Activated CD8-positive, alpha-beta T cell treated with anti-CD3 and anti-CD28 coated beads, Interleukin-2, amount 10 ng/mL, durations not matched to agents 7 days and 5 days (primary cell): ENCODE data around the gene SEPTIN1. TPM values are rescaled to one million over a fixed set of nuclear protein-coding genes. Genes with fewer than 3 reads are reported as not detected.
"Not testable (repeated sequence)": the region's sequence is repeated elsewhere in the genome, so short reads cannot be mapped to it uniquely, and the experiment has no call there.

Source experiments
- ATAC-seq: fragments of 150-1000 bp; cut with Tn5 transposase; one replicate; pipeline ENCODE4 v1.10.0; 2021; ENCODE audit warnings: moderate library complexity
- CTCF ChIA-PET: fragments of 350-600 bp; sonication (Branson Sonifier 250); formaldehyde crosslinking; loops from one replicate; lab custom pipeline; 2021; ENCODE audit warnings: antibody characterized with exemption; lab: Charles Lee
- POLR2A ChIA-PET: fragments of 350-600 bp; sonication (Branson Sonifier 250); formaldehyde crosslinking; loops from one replicate; lab custom pipeline; 2021; ENCODE audit warnings: antibody characterized with exemption; lab: Charles Lee
- DNase-seq: peaks from one replicate; pipeline ENCODE4 v3.0.0-alpha.2; 2020
- H3K27ac Mint-ChIP-seq: one replicate; pipeline ENCODE4 v1.8.0; 2021; ENCODE audit warnings: mild to moderate bottlenecking, mixed read lengths
- H3K27me3 Mint-ChIP-seq: one replicate; pipeline ENCODE4 v1.8.0; 2021; ENCODE audit warnings: low read depth, mixed read lengths
- H3K36me3 Mint-ChIP-seq: one replicate; pipeline ENCODE4 v1.8.0; 2021; ENCODE audit warnings: low read depth, mixed read lengths
- H3K4me1 Mint-ChIP-seq: one replicate; pipeline ENCODE4 v1.8.0; 2021; ENCODE audit warnings: low read depth, mixed read lengths
- H3K4me3 Mint-ChIP-seq: one replicate; pipeline ENCODE4 v1.8.0; 2021; ENCODE audit warnings: mild to moderate bottlenecking, mixed read lengths
- H3K9me3 Mint-ChIP-seq: one replicate; pipeline ENCODE4 v1.8.0; 2022; ENCODE audit warnings: mixed read lengths; ENCODE audit not compliant: insufficient read depth
- total RNA-seq, 2 experiments: library from RNA; stranded (reverse); gene quantifications; one replicate each; pipeline ENCODE4 v1.2.3, GENCODE V29; 2021

Gene SEPTIN1
- total RNA-seq, 2 experiments from 2014 or later: 321 to 342 TPM

DNA sequence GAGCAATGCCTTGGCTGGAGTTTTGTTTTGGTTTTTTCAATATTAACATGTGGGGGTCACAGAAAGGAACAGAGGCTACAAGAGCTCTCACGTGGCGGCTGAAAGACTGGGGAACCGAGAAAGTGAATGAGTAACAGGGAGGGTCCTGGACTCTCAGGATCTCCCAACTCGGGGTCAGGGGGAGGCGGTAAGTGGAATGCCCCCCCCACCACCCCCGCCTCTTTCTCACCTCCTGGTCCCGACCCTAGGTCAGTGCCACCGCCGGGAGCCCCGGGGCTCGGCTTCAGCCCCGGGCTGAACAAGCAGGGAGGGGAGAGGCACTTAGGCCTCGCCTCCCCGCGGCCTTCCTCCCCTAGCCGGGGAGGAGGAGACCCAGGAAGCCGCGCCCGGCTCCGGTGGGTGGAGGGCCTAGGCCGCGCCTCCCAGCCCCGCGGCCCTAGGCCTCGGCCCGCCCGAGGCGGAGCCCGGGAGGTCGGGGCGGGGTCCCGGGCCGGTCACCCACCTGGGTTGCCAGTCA, 47.8 kb downstream of the SEPTIN1 start:
- peak; percentile 89 for DNase-seq
- not testable (repeated sequence) for H3K9me3 Mint-ChIP-seq, H3K36me3 Mint-ChIP-seq, H3K27me3 Mint-ChIP-seq
- peak; percentile 94 for ATAC-seq
- peaks cover 26% of the 10 kb centered on the region for H3K4me1 Mint-ChIP-seq
- peak overlapping the region; percentile 87 for H3K4me3 Mint-ChIP-seq
- H3K27ac Mint-ChIP-seq: peak overlapping the region; percentile 77
- ChIA-PET POLR2A (interaction anchor here (0.6 to 1.9 kb wide), 6 partner anchors 15 to 151 kb away, joined by 3 to 7 read pairs (median 4); partner anchors contain the start of genes CD2BP2, CORO1A and SEPTIN1), CTCF (interaction anchor here (3.0 kb wide), 1 partner anchor 75 kb away, joined by 13 read pairs; no protein-coding TSS in a partner anchor)

Other genes starting within 250 kb of the SEPTIN1 start
- 1,000 to 10,000 TPM; 1,875 to 1,983 TPM for gene CORO1A, start 199.0 kb downstream of the SEPTIN1 start, total RNA-seq
- 100 to 1,000 TPM; 205 to 212 TPM for gene BOLA2B, start 188.9 kb downstream of the SEPTIN1 start, total RNA-seq
- gene SLX1A, start 188.7 kb downstream of the SEPTIN1 start, total RNA-seq: 100 to 1,000 TPM; 115 to 123 TPM
- gene SULT1A3, start 183.3 kb downstream of the SEPTIN1 start, total RNA-seq: 10 to 100 TPM; 28.9 to 32.8 TPM
- 10 to 100 TPM; 12.6 to 24.3 TPM for gene NPIPB13, start 134.1 kb downstream of the SEPTIN1 start, total RNA-seq
- gene CD2BP2, start 27.3 kb downstream of the SEPTIN1 start, total RNA-seq: 10 to 100 TPM; 62.7 to 67.5 TPM
- 10 to 100 TPM; 75.4 to 75.7 TPM for gene TBC1D10B, start 12.1 kb downstream of the SEPTIN1 start, total RNA-seq
- 1 to 10 TPM in 1 of 2 experiments, not detected in 1; 1.3 TPM for gene MYL11, start 7.8 kb downstream of the SEPTIN1 start, total RNA-seq
- gene ZNF48, start 12.9 kb upstream of the SEPTIN1 start, total RNA-seq: 10 to 100 TPM; 13.5 to 13.8 TPM
- gene ZNF771, start 25.0 kb upstream of the SEPTIN1 start, total RNA-seq: 1 to 10 TPM; 3.3 to 3.9 TPM
- gene DCTPP1, start 47.5 kb upstream of the SEPTIN1 start, total RNA-seq: 10 to 100 TPM; 87.3 to 92.8 TPM
- gene SEPHS2, start 63.3 kb upstream of the SEPTIN1 start, total RNA-seq: 10 to 100 TPM; 64.6 to 68.7 TPM
- 100 to 1,000 TPM; 458 to 471 TPM for gene ITGAL, start 90.2 kb upstream of the SEPTIN1 start, total RNA-seq
- gene ZNF768, start 144.0 kb upstream of the SEPTIN1 start, total RNA-seq: 1 to 10 TPM; 6.7 to 7.0 TPM
- gene ZNF747, start 152.3 kb upstream of the SEPTIN1 start, total RNA-seq: 10 to 100 TPM in 1 of 2 experiments, 1 to 10 TPM in 1; 8.9 to 10.8 TPM
- gene ZNF764, start 175.8 kb upstream of the SEPTIN1 start, total RNA-seq: 10 to 100 TPM; 15.2 to 15.4 TPM
- gene ZNF688, start 189.2 kb upstream of the SEPTIN1 start, total RNA-seq: 10 to 100 TPM; 12.5 to 13.4 TPM
- gene ZNF785, start 203.1 kb upstream of the SEPTIN1 start, total RNA-seq: 10 to 100 TPM; 11.7 to 13.7 TPM
- gene ZNF689, start 227.8 kb upstream of the SEPTIN1 start, total RNA-seq: 10 to 100 TPM; 12.0 to 13.4 TPM